Astrocyte of the hippocampus (primary cell): ENCODE data around the gene TMEM233.
"Not testable (repeated sequence)": the region's sequence is repeated elsewhere in the genome, so short reads cannot be mapped to it uniquely, and the experiment has no call there.

ENCODE experiments used
- DNase-seq: peaks from one replicate; pipeline ENCODE4 v3.0.0; 2011; ENCODE audit warnings: low read depth, low spot score

TMEM233 gene

GRCh38 chr12:119658166-119658565 is 64.6 kb downstream of the TMEM233 start:
- not testable (repeated sequence) for DNase-seq

- DNase-seq: peak; percentile 37
Measured at GRCh38 chr12:119659289-119659897, 65.8 kb downstream of the TMEM233 start.

- DNase-seq: no peak
Measured at GRCh38 chr12:119660076-119660475, 66.5 kb downstream of the TMEM233 start.

GRCh38 chr12:119661882-119662281 is 68.3 kb downstream of the TMEM233 start:
- no peak for DNase-seq

- DNase-seq: no peak
Measured at GRCh38 chr12:119664642-119665041, 71.1 kb downstream of the TMEM233 start.

GRCh38 chr12:119665164-119665929 is 71.8 kb downstream of the TMEM233 start:
- no peak for DNase-seq

DNA sequence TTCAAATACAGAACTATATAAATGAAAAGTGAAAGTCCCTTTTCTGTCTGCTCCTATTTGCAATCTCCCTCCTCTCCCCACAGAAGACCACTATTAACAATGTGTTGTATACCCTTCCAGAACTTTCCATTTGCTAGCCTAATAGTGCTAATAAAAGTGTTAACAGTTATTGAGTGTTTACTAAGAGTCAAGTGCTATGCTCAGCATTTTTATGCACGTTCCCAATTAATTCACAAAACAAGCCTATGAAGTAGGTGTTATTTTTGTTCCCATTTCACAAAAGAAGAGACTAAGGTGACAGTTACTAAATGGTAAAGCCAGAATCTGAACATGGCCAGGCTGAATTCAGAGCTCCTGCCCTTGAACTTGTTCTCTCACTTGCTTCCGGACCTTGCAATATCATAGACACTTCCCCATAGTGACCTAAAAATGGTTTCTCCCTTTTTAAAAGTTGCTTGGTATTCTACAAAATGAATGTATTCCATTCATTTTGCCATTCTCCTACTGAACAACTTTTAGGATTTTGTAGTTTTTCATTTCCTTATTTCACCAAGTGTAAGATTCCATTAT is 72.7 kb downstream of the TMEM233 start:
- no peak for DNase-seq

DNA sequence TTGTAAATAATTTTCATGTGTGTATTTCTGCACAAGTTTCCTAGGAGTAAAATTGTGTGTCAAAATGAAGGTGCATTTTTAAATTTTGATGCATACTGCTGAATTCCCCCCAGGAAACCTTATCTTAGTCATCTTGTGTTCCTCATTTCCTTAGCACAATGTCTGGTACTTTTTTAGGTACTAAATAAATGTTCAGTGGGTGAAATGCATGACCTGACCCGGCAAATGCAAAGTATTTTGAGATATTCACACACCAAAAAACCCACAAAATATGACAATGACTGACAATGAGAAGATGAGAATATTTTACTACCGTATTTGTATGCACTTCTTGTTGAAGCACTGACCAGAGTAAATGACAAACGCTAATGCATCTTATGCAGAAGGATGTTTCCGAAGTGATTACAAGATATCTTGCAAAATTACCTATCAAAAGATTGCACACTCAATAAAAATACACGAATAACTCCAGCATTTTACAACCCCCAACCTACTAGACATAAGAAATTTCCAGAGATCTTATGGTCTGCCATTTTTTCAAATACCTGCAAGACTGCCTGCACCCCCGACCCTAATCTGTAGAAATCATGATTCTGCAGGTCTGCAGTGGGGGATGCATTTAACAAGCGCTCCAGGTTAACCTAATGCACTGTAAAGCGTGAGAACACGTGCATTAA is 73.5 kb downstream of the TMEM233 start:
- DNase-seq: no peak

GRCh38 chr12:119667577-119668323 is 74.2 kb downstream of the TMEM233 start, which contains the start of gene PRKAB1:
TSS of gene PRKAB1 (plus strand) at chr12:119668133. CDS start at chr12:119668245, 112 bp downstream.
- DNase-seq: peak; percentile 99

DNA sequence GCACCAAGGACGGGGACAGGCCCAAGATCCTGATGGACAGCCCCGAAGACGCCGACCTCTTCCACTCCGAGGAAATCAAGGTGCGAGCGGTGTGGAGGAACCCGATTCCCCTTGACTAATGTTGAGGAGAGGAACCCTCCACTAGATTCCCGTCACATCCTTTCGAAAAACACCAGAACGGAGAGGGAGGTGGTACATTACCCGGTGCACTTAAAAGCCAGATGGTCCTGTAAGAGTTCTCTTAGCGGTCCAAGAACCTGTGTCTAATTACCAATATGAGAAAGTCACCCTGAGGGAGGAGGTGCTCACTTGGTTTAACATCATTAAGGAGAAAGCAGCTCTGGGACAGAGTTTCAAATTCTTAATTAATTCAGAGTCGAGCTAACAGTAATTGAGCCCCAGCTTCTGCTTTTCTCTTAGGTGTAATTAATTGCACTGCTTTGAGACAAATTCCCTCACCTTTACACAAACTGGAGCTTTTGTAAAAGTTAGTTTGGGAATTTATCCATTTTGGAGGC is 74.8 kb downstream of the TMEM233 start:
- no peak for DNase-seq

DNA sequence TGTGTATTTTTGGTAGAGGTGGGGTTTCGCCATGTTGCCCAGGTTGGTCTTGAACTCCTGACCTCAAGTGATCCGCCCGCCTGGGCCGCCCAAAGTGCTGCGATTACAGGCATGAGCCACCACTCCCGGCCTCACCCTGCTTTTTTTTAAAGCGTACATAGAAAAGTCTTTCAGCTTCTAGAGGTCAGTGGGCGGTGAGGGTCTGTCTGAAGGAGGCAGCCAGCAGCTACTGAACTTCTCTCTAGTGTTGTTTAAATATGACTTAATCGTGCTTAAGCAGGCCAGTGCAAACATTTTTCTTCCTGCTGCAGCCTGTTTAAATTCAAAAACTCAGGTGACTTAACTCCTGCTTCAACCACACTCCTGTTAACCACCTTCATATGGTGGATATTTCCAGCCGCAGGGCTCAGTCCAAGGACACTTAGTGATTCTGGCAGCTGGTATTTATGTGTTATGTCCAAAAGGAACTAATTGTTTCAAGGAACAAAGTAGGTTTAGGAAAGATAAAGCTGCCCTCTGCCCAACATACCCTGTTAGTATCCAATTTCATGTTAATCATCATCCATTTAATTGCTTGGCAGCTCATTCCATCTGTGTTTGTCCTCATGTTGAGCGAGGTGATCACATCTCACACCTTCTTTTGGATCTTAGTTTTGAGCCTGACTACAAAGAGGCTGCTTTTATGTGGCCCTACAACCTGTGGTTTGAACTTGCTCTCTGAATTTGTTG is 76.3 kb downstream of the TMEM233 start:
- no peak for DNase-seq

DNA sequence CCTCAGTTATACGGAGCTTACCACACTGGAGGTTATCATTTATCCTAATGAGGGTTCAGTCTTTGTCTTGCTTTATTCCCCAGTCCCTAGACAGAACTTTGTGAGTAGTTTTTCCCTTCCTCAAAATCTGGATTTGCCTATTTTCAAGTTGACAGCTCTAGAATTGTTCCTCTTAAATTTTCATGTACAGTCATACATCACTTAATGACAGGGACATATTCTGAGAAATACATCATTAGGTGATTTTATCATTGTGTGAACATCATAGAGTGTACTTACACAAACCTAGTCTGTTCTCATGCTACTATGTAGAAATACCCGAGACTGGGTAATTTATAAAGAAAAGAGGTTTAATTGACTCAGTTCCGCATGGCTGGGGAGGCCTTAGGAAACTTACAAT is 77.5 kb downstream of the TMEM233 start:
- no peak for DNase-seq

GRCh38 chr12:119672194-119672593 is 78.6 kb downstream of the TMEM233 start:
- no peak for DNase-seq

GRCh38 chr12:119673634-119674033 is 80.1 kb downstream of the TMEM233 start:
- DNase-seq: no peak

DNA sequence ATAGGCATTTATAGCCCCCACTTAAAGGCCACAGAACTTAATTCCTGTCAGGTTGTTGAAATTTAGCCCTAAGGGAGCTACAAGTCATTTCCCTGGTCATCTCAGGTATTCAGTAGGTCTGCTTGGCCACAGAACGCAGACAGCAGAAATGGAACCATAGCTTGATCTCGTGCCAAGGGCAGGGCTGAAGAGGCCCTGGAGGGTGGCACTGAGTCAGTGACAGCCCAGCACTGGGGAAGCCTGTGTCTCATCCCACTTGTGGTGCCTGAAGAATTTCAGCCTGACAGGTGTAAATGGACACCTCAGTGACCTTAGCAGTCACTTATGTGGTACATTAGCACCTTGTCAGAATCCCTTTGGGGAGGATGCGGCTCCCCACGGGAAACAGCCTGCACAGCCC is 81.0 kb downstream of the TMEM233 start:
- DNase-seq: no peak

- no peak for DNase-seq
Measured at GRCh38 chr12:119676022-119676421, 82.4 kb downstream of the TMEM233 start.

DNA sequence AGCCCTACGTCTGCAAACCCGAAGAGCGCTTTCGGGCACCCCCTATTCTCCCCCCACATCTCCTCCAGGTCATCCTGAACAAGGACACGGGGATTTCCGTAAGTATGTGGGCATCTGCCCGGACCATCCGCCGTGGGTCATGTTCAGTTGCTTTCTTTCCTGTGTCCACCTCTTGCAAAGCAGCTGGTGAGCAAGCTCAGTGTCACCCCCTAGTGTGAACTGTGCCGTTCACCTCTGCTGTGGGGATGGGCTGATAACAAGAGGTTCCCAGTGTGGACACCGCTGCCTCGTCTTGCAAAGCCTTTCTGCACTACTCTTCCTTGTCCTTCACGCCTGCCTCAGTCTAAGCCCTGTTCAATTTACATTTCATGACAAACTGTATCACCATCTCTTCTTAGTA is 83.0 kb downstream of the TMEM233 start:
- DNase-seq: no peak

GRCh38 chr12:119678459-119678858 is 84.9 kb downstream of the TMEM233 start:
- DNase-seq: peak; percentile 38

DNA sequence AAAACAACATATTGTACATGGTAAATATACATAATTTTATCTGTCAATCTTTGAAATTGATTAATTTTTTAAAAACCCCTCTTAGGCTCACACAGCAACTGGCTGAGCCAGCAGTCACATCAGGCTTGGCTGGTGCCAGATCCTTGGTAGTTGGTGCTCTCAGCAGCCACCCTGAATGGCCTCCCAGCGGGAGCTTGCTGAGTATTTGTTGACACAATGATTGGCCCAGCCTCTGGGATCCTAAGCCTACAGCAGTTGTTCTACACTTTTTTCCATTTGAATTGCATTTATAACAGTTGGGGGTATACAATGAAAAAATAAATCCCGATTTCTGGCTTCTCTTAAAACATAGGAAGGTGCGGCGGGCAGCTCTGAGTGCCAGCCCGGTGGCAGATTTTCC is 85.5 kb downstream of the TMEM233 start:
- no peak for DNase-seq

DNA sequence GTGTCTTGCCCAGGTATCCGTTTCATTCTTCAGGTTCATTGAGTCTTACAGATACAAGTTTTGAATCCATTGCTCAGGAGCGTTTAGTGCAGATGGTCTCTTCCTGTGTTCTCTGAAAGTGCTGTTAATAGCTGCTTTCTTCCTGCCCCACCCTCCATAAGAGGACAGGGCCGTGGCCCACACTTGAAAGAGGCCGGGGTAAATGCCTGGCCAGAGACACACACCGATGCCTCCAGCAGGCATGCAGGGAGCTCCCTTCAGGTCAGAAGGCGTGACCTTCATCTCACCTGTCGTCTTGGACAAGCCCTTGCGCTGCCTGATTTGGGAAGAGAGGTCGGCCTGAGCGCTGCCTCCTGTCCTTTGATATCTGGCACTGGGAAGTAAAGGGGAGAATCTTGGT is 85.9 kb downstream of the TMEM233 start:
- DNase-seq: no peak

DNA sequence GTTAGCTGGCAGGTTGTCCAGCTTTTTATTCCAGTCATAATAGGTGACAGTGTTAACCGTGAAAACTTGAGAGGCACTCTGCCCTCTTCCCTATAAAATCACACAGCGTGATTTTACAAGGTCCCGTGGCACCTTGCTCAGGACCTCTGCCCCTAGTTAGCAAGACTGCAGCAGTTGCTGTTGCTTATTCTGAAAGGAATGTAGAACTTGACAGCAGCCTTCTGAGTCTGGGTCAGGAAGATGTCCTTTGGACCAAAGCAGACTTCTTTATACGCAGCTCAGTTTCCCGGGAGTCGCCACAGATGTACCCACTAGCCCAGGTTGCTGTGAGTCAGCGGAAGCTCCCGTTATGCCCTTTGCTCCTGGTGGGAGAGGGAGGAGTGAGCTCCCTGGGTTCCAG is 87.5 kb downstream of the TMEM233 start:
- DNase-seq: no peak
